Thyroid gland (tissue), 4 donors: Measurements from ENCODE around the gene UVSSA. TPM values are rescaled to one million over a fixed set of nuclear protein-coding genes. Genes with fewer than 3 reads are reported as not detected.

ENCODE experiments used
- DNase-seq, 2 donors: peaks; one replicate each; pipeline ENCODE4 v3.0.0-alpha.2; 2019
- H3K27ac ChIP-seq, 3 donors: fragments of 200-600 bp; sonication (generic); 1 replicate in 2 of 3; 2 replicates in 1 of 3; pipeline ENCODE4 v1.5.1; 2016 to 2019; ENCODE audit warnings: mild to moderate bottlenecking in 1 of 3, moderate library complexity in 1 of 3
- H3K27me3 ChIP-seq: fragments of 200-600 bp; sonication (generic); one replicate; pipeline ENCODE4 v1.5.1; 2019
- H3K36me3 ChIP-seq, 2 donors: fragments of 200-600 bp; sonication (generic); one replicate each; pipeline ENCODE4 v1.5.1; 2016 to 2019
- H3K4me1 ChIP-seq, 2 donors: fragments of 200-600 bp; sonication (generic); one replicate each; pipeline ENCODE4 v1.5.1; 2017 to 2019
- H3K4me3 ChIP-seq, 3 donors: fragments of 200-600 bp; sonication (generic); replicated peaks in 1 of 3; 1 replicate in 2 of 3; 2 replicates in 1 of 3; pipeline ENCODE4 v1.5.1; 2016; ENCODE audit warnings: mild to moderate bottlenecking in 1 of 3
- H3K9me3 ChIP-seq: fragments of 200-600 bp; sonication (generic); one replicate; pipeline ENCODE4 v1.5.1; 2017
- POLR2A ChIP-seq, 2 donors: fragments of 450-650 bp; IDR thresholded peaks; one replicate each; pipeline ENCODE4 v1.6.1; 2017; ENCODE audit warnings: antibody characterized with exemption in 2 of 2, mild to moderate bottlenecking in 2 of 2, moderate library complexity in 1 of 2
- WGBS, 2 donors: methylation state at CpG; one replicate each; pipeline ENCODE4 v1.1.5; 2017; 5-methylcytosine and 5-hydroxymethylcytosine counted together
- intact Hi-C: fragments of 100-400 bp; cut with DNase I; formaldehyde crosslinking; loops from one replicate; pipeline ENCODE4 v1.15.1; 2023
- total RNA-seq, 4 donors: library from RNA; depleted of rRNA; stranded (reverse); fragments of >200 nt; gene quantifications; one replicate each; pipeline ENCODE4 v1.2.3, GENCODE V29; 2016
- TF ChIP-seq, protein P1 (sequence below), 6 experiments: fragments of 200-600 bp in 3 of 6; fragments of 450-650 bp in 3 of 6; sonication (generic) in 3 of 6; IDR thresholded peaks; one replicate each; pipeline ENCODE4 v1.5.1; 2016 to 2019; ENCODE audit warnings: antibody characterized with exemption in 6 of 6, mild to moderate bottlenecking in 2 of 6, inconsistent platforms in 1 of 6, moderate library complexity in 1 of 6

The UVSSA gene
- total RNA-seq, 4 donors from 2014 or later, result 16.7 to 38.7 (median 27.7) TPM

DNA sequence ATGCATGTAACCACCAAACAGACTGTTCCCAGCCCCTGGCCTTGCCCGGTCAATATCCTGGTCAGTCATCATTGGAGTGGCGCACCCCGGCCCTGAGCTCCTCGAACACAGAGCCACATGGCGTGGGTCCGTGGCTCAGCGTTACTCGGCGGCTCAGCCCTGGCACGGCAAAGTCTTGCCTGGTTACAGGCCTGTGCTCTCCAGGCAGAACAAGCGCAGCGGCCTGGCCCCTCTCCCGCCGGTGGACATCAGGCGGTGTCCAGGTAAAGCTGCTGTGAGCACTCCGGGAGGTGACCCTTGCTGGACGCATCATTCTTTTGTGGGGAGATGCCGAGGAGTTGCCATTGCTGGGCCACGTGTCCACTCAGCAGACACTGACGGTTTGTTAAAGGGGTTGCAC, 6.1 kb upstream of the UVSSA start:
- Histone ChIP-seq H3K27me3 (no peaks in the 10 kb centered on the region), H3K36me3 (peaks cover 41 to 48% of the 10 kb centered on the region in 2 donors), H3K9me3 (no peaks in the 10 kb centered on the region), H3K4me3 (no peak overlapping the region), H3K27ac (no peak overlapping the region), H3K4me1 (no peaks in the 10 kb centered on the region)
- TF ChIP-seq POLR2A (IDR thresholded peaks at IDR 0.05), result no peak
- TF ChIP-seq, protein P1, sequence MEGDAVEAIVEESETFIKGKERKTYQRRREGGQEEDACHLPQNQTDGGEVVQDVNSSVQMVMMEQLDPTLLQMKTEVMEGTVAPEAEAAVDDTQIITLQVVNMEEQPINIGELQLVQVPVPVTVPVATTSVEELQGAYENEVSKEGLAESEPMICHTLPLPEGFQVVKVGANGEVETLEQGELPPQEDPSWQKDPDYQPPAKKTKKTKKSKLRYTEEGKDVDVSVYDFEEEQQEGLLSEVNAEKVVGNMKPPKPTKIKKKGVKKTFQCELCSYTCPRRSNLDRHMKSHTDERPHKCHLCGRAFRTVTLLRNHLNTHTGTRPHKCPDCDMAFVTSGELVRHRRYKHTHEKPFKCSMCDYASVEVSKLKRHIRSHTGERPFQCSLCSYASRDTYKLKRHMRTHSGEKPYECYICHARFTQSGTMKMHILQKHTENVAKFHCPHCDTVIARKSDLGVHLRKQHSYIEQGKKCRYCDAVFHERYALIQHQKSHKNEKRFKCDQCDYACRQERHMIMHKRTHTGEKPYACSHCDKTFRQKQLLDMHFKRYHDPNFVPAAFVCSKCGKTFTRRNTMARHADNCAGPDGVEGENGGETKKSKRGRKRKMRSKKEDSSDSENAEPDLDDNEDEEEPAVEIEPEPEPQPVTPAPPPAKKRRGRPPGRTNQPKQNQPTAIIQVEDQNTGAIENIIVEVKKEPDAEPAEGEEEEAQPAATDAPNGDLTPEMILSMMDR (IDR thresholded peaks at IDR 0.05), result no peak
- WGBS, 2 donors, result 94 to 100% methylated on average over 6 to 19 of the region's 20 CpGs
- intact Hi-C loops, result loop anchor here (10.0 kb wide), 2 partner anchors 56 to 326 kb away; partner anchors contain the start of genes FGFRL1 and MAEA
- DNase-seq, result no peak

DNA sequence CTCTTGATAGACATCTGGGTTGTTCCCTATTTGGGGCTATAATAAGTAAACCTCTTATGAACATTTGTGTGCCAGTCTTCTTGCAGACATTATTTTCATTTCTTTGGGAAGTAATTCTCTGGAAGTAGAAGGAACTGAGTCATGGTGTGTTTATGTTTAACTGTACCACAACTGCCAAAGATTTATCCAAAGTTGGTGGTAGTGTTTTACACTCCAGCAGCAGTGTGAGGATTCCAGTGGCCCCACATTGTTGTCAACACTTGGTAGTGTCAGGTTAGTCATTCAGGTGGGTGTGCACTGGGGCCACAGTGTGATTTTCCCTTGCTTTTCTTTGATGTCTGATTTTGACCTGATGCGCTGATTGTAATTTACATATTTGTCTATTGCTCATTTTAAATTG, 5.0 kb upstream of the UVSSA start:
- DNase-seq, result no peak
- 100% methylated on average over 1 of the region's 1 CpG for WGBS, 2 donors
- TF ChIP-seq, protein P1 (IDR thresholded peaks at IDR 0.05), result no peak
- no peak for TF ChIP-seq POLR2A (IDR thresholded peaks at IDR 0.05)
- H3K27me3 ChIP-seq, result no peaks in the 10 kb centered on the region
- no peaks in the 10 kb centered on the region for H3K9me3 ChIP-seq
- no peak overlapping the region for H3K27ac ChIP-seq
- H3K4me1 ChIP-seq, result no peaks in the 10 kb centered on the region
- H3K4me3 ChIP-seq, result no peak overlapping the region
- intact Hi-C loops, result loop anchor here (10.0 kb wide), 2 partner anchors 57 to 327 kb away; partner anchors contain the start of genes FGFRL1 and MAEA
- H3K36me3 ChIP-seq, result peaks cover 32 to 42% of the 10 kb centered on the region in 2 donors

DNA sequence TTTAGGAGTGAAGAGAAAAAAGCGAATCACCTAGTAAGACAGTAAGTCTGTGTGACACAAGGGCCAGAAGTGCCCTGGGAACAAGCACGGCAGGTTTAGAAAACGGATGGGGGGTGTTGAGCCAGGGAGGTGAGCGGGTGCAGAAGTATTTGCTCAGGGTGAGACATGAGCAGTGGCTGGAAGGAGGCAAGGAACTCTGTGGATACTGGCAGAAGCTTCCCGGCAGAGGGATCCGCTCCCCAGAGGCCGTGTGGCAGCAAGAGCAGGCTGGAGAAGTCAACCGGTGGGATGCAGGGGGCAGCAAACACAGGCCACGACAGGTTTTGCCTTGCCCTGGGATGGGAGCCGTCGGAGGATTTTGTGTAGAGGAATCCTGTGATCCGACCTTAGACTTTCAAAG, 2.3 kb upstream of the UVSSA start:
- H3K27me3 ChIP-seq, result no peaks in the 10 kb centered on the region
- TF ChIP-seq, protein P1 (IDR thresholded peaks at IDR 0.05), result no peak
- TF ChIP-seq POLR2A (IDR thresholded peaks at IDR 0.05), result no peak
- intact Hi-C loops, result loop anchor here (2.0 to 10.0 kb wide), 3 partner anchors 60 to 330 kb away; partner anchors contain the start of genes FGFRL1 and MAEA
- DNase-seq, result no peak
- no peaks in the 10 kb centered on the region for H3K9me3 ChIP-seq
- peaks cover 6 to 15% of the 10 kb centered on the region in 2 donors for H3K36me3 ChIP-seq
- no peak overlapping the region for H3K4me3 ChIP-seq
- H3K4me1 ChIP-seq, result peaks cover 8 to 13% of the 10 kb centered on the region in 2 donors
- no peak overlapping the region for H3K27ac ChIP-seq
- 72 to 81% methylated on average over 11 to 12 of the region's 12 CpGs for WGBS, 2 donors

DNA sequence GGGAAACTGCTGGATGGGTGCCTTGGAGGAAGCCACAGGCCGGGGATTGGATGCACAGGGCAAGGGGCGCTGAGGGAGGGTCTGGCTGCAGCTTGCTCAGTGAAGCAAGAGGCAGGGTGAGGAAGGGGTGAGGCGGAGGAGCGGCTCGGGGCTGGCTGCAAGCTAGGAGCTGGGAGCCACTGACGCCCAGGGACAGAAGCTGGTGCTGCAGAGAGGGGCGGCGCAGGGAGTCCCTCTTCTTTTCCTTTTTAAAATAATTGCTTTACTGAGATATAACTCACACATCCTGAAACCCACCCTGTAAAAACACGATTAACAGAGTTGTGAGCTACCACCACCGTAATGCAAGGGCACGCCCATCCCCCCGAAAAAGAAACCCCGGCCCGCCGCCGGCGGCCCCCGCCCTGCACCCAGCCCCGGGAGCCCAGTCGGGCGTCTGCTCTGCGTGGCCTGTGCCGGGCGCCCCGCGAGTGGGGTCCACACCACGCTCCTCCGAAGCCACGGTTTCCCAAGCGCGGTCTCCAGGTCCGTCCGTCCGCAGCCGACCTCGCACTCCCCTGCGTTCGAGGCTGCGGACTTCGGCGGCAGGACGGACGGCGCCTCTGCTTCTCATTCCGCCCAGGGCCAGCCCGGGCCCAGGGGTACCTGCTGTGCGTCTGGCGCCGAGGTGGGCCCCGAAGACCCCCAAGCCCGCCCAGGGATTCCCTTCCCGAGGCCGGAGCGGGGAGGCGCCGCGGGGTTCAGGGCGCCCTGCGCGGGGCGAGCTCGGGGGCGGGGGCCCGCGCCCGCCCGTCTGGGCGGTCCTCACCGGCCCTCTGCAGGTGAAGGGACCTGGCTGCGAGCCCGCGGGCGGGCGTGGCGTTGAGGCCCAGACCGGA, 866 bp upstream of the UVSSA start:
- Histone ChIP-seq H3K4me1 (peaks cover 8 to 13% of the 10 kb centered on the region in 2 donors), H3K9me3 (no peaks in the 10 kb centered on the region), H3K4me3 (peak overlapping the region; percentile 37 to 97 (median 80)), H3K27ac (peak overlapping the region; percentile 63 to 84 (median 78)), H3K27me3 (no peaks in the 10 kb centered on the region), H3K36me3 (peaks cover 0 to under 1% of the 10 kb centered on the region in 2 donors)
- intact Hi-C loops, result loop anchor here (2.0 to 10.0 kb wide), 3 partner anchors 61 to 331 kb away; partner anchors contain the start of genes FGFRL1 and MAEA
- TF ChIP-seq, protein P1 (IDR thresholded peaks at IDR 0.05), result peak in 2 of 6 experiments; percentile 44 to 46
- TF ChIP-seq POLR2A (IDR thresholded peaks at IDR 0.05), result no peak
- 0 to 1% methylated on average over 39 to 45 of the region's 76 CpGs for WGBS, 2 donors
- DNase-seq, result peak; percentile 53 to 63
